KMS-11 (cell line): ENCODE measurements around the gene IGFL3.

Experiments
- H2AFZ ChIP-seq: fragments of 200-600 bp; sonication (generic); 2 replicates; pipeline ENCODE4 v1.6.1; 2016; ENCODE audit warnings: antibody characterized with exemption, mixed run types, low read depth
- H3K27ac ChIP-seq: fragments of 200-600 bp; sonication (generic); 2 replicates; pipeline ENCODE4 v1.6.1; 2016; ENCODE audit warnings: mild to moderate bottlenecking, mixed run types
- H3K27me3 ChIP-seq: fragments of 200-600 bp; sonication (generic); 2 replicates; pipeline ENCODE4 v1.6.1; 2017; ENCODE audit warnings: mild to moderate bottlenecking, low read depth, mixed run types, moderate library complexity; ENCODE audit not compliant: insufficient read depth
- H3K36me3 ChIP-seq: fragments of 200-600 bp; sonication (generic); 2 replicates; pipeline ENCODE4 v1.6.1; 2017; ENCODE audit warnings: mild to moderate bottlenecking, mixed run types; ENCODE audit not compliant: insufficient read depth
- H3K4me1 ChIP-seq: fragments of 200-600 bp; sonication (generic); 2 replicates; pipeline ENCODE4 v1.6.1; 2016; ENCODE audit warnings: mild to moderate bottlenecking, low read depth, mixed run types; ENCODE audit not compliant: poor library complexity, severe bottlenecking
- H3K4me2 ChIP-seq: fragments of 200-600 bp; sonication (generic); 2 replicates; pipeline ENCODE4 v1.7.0; 2016; ENCODE audit warnings: mild to moderate bottlenecking, mixed run types
- H3K4me3 ChIP-seq: fragments of 200-600 bp; sonication (generic); IDR thresholded peaks from 2 replicates; pipeline ENCODE4 v1.6.1; 2017; ENCODE audit warnings: low read depth, low read length, mixed read lengths; ENCODE audit not compliant: insufficient read depth
- H3K79me2 ChIP-seq: fragments of 200-600 bp; sonication (generic); 2 replicates; pipeline ENCODE4 v1.6.1; 2016; ENCODE audit warnings: low read depth, mixed run types; ENCODE audit not compliant: insufficient read depth
- H3K9ac ChIP-seq: fragments of 200-600 bp; sonication (generic); 2 replicates; pipeline ENCODE4 v1.6.1; 2016; ENCODE audit warnings: mild to moderate bottlenecking, mixed run types
- H4K20me1 ChIP-seq: fragments of 200-600 bp; sonication (generic); 2 replicates; pipeline ENCODE4 v1.6.1; 2016; ENCODE audit warnings: mild to moderate bottlenecking, mixed run types; ENCODE audit not compliant: insufficient read depth
- CTCF ChIP-seq: fragments of 200-600 bp; sonication (generic); conservative IDR thresholded peaks from 2 replicates; pipeline ENCODE4 v1.6.1; 2017; ENCODE audit warnings: low read depth, mild to moderate bottlenecking, antibody characterized with exemption, low read length, moderate library complexity, mixed read lengths

The IGFL3 gene

GRCh38 chr19:46101293-46101692 lies 23.2 kb downstream of the IGFL3 start:
- Histone ChIP-seq H2AFZ (no peak overlapping the region), H3K4me1 (no peaks in the 10 kb centered on the region), H3K27ac (no peak overlapping the region), H4K20me1 (no peaks in the 10 kb centered on the region), H3K27me3 (0 out of 2 replicates have a peak, but pooled peaks cover 3% of the 10 kb centered on the region), H3K36me3 (no peaks in the 10 kb centered on the region), H3K9ac (no peak overlapping the region), H3K79me2 (no peaks in the 10 kb centered on the region), H3K4me2 (no peak overlapping the region), H3K4me3 (no peak overlapping the region)
- no peak for TF ChIP-seq CTCF

GRCh38 chr19:46100344-46100743 lies 24.1 kb downstream of the IGFL3 start:
- Histone ChIP-seq H3K4me1 (no peaks in the 10 kb centered on the region), H3K9ac (no peak overlapping the region), H2AFZ (no peak overlapping the region), H4K20me1 (no peaks in the 10 kb centered on the region), H3K36me3 (no peaks in the 10 kb centered on the region), H3K4me3 (no peak overlapping the region), H3K4me2 (no peak overlapping the region), H3K27ac (no peak overlapping the region), H3K79me2 (no peaks in the 10 kb centered on the region), H3K27me3 (0 out of 2 replicates have a peak, but pooled peaks cover 3% of the 10 kb centered on the region)
- no peak for TF ChIP-seq CTCF

- Histone ChIP-seq H3K9ac (no peak overlapping the region), H3K27ac (no peak overlapping the region), H3K79me2 (no peaks in the 10 kb centered on the region), H4K20me1 (no peaks in the 10 kb centered on the region), H2AFZ (no peak overlapping the region), H3K4me2 (no peak overlapping the region), H3K4me3 (no peak overlapping the region), H3K27me3 (no peaks in the 10 kb centered on the region; the same call in 1 of the 2 replicates), H3K4me1 (no peaks in the 10 kb centered on the region), H3K36me3 (no peaks in the 10 kb centered on the region)
- no peak for TF ChIP-seq CTCF
Measured at GRCh38 chr19:46090444-46090843, 34.0 kb downstream of the IGFL3 start.

GRCh38 chr19:46089432-46089831 lies 35.1 kb downstream of the IGFL3 start:
- Histone ChIP-seq H3K4me3 (no peak overlapping the region), H3K9ac (no peak overlapping the region), H3K4me1 (no peaks in the 10 kb centered on the region), H3K27me3 (no peaks in the 10 kb centered on the region; the same call in 1 of the 2 replicates), H4K20me1 (no peaks in the 10 kb centered on the region), H3K79me2 (no peaks in the 10 kb centered on the region), H2AFZ (no peak overlapping the region), H3K27ac (no peak overlapping the region), H3K4me2 (no peak overlapping the region), H3K36me3 (no peaks in the 10 kb centered on the region)
- no peak for TF ChIP-seq CTCF
